K562 (cell line): Measurements from ENCODE around the gene IMPDH2.

Experiments
- EP300 ChIP-seq: IDR thresholded peaks from 2 replicates; pipeline ENCODE4 v1.6.1; 2012; ENCODE audit warnings: low read length, improper control_type of control experiment
- EZH2 ChIP-seq: IDR thresholded peaks from 2 replicates; pipeline ENCODE4 v1.6.1; 2012; ENCODE audit warnings: low read depth, mild to moderate bottlenecking, inconsistent platforms, low read length, borderline replicate concordance
- MAZ ChIP-seq, 2 experiments: fragments of 450-650 bp in 1 of 2; sonication (generic) in 1 of 2; formaldehyde crosslinking; IDR thresholded peaks in 1 of 2; conservative IDR thresholded peaks in 1 of 2; 2 replicates each; pipeline versions ENCODE4 v1.4.0 to v1.5.0; 2020; ENCODE audit warnings: mild to moderate bottlenecking in 1 of 2, missing genetic modification reagents in 1 of 2
- MXI1 ChIP-seq: IDR thresholded peaks from 2 replicates; pipeline ENCODE4 v1.6.1; 2011; ENCODE audit warnings: low read depth, mild to moderate bottlenecking, improper control_type of control experiment, low read length
- SMC3 ChIP-seq: conservative IDR thresholded peaks from 2 replicates; pipeline ENCODE4 v1.6.1; 2011; ENCODE audit warnings: low read depth, low read length, improper control_type of control experiment; ENCODE audit not compliant: insufficient read depth
- SRSF1 ChIP-seq: fragments of 200-400 bp; formaldehyde crosslinking; IDR thresholded peaks from 2 replicates; pipeline ENCODE4 v1.6.1; 2017; ENCODE audit warnings: mild to moderate bottlenecking, low read depth, low read length, moderate library complexity
- U2AF1 ChIP-seq: fragments of 200-400 bp; formaldehyde crosslinking; optimal IDR thresholded peaks from 2 replicates; pipeline ENCODE3; 2017; ENCODE audit warnings: mild to moderate bottlenecking, low read depth, low read length, moderate library complexity
- TF ChIP-seq, protein P1 (sequence below): fragments of 450-650 bp; formaldehyde crosslinking; IDR thresholded peaks from 2 replicates; pipeline ENCODE4 v1.4.0; 2020; ENCODE audit warnings: mild to moderate bottlenecking, moderate library complexity
- TF ChIP-seq, protein P2 (sequence below): fragments of 250-450 bp; sonication (Bioruptor Pico); IDR thresholded peaks from 2 replicates; pipeline ENCODE4 v1.8.0; 2021; ENCODE audit warnings: moderate library complexity, mild to moderate bottlenecking, inconsistent platforms
- TF ChIP-seq, protein P3 (sequence below): sonication (generic); formaldehyde crosslinking; IDR thresholded peaks from 2 replicates; pipeline ENCODE4 v1.8.0; 2023; ENCODE audit warnings: mild to moderate bottlenecking, missing genetic modification reagents
- TF ChIP-seq, protein P4 (sequence below), 3 experiments: IDR thresholded peaks in 2 of 3; conservative IDR thresholded peaks in 1 of 3; 2 replicates each; pipeline ENCODE4 v1.5.1; 2011 to 2012; ENCODE audit warnings: low read length in 3 of 3, mild to moderate bottlenecking in 3 of 3, control low read depth in 2 of 3, improper control_type of control experiment in 1 of 3, inconsistent platforms in 1 of 3, low read depth in 1 of 3, mixed read lengths in 1 of 3, moderate library complexity in 1 of 3; ENCODE audit not compliant: insufficient read depth in 2 of 3
- TF ChIP-seq, protein P5 (sequence below): sonication (generic); formaldehyde crosslinking; IDR thresholded peaks from 2 replicates; pipeline ENCODE4 v1.9.0; 2022; ENCODE audit warnings: mild to moderate bottlenecking, missing genetic modification reagents

DNA sequence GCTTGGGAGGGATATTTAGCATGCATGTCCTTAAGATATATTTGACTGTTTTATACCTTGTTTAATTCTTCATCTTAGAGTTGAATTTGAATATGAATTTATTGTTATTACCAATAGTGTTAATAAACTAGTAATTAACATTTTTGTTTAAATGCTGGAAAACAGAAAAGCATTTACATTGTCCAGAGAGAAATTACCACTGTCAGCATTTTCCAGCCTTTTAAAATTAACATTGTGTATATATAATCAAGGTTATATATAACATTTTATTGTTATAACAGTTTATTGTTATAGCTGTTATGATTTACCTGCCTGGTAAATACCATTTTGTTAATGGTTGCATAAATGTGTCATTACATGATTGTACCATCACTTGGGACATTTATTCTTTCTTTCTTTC lies 47.2 kb downstream of the IMPDH2 start:
- TF ChIP-seq, protein P1, sequence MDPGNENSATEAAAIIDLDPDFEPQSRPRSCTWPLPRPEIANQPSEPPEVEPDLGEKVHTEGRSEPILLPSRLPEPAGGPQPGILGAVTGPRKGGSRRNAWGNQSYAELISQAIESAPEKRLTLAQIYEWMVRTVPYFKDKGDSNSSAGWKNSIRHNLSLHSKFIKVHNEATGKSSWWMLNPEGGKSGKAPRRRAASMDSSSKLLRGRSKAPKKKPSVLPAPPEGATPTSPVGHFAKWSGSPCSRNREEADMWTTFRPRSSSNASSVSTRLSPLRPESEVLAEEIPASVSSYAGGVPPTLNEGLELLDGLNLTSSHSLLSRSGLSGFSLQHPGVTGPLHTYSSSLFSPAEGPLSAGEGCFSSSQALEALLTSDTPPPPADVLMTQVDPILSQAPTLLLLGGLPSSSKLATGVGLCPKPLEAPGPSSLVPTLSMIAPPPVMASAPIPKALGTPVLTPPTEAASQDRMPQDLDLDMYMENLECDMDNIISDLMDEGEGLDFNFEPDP (CRISPR knock-in tag) = no peak
- TF ChIP-seq SMC3 = no peak
- TF ChIP-seq, protein P2, sequence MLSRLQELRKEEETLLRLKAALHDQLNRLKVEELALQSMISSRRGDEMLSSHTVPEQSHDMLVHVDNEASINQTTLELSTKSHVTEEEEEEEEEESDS (CRISPR knock-in tag) = no peak
- TF ChIP-seq EZH2 = no peak
- TF ChIP-seq, protein P3, sequence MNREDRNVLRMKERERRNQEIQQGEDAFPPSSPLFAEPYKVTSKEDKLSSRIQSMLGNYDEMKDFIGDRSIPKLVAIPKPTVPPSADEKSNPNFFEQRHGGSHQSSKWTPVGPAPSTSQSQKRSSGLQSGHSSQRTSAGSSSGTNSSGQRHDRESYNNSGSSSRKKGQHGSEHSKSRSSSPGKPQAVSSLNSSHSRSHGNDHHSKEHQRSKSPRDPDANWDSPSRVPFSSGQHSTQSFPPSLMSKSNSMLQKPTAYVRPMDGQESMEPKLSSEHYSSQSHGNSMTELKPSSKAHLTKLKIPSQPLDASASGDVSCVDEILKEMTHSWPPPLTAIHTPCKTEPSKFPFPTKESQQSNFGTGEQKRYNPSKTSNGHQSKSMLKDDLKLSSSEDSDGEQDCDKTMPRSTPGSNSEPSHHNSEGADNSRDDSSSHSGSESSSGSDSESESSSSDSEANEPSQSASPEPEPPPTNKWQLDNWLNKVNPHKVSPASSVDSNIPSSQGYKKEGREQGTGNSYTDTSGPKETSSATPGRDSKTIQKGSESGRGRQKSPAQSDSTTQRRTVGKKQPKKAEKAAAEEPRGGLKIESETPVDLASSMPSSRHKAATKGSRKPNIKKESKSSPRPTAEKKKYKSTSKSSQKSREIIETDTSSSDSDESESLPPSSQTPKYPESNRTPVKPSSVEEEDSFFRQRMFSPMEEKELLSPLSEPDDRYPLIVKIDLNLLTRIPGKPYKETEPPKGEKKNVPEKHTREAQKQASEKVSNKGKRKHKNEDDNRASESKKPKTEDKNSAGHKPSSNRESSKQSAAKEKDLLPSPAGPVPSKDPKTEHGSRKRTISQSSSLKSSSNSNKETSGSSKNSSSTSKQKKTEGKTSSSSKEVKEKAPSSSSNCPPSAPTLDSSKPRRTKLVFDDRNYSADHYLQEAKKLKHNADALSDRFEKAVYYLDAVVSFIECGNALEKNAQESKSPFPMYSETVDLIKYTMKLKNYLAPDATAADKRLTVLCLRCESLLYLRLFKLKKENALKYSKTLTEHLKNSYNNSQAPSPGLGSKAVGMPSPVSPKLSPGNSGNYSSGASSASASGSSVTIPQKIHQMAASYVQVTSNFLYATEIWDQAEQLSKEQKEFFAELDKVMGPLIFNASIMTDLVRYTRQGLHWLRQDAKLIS (CRISPR knock-in tag) = no peak
- TF ChIP-seq U2AF1 = no peak
- TF ChIP-seq, protein P4, sequence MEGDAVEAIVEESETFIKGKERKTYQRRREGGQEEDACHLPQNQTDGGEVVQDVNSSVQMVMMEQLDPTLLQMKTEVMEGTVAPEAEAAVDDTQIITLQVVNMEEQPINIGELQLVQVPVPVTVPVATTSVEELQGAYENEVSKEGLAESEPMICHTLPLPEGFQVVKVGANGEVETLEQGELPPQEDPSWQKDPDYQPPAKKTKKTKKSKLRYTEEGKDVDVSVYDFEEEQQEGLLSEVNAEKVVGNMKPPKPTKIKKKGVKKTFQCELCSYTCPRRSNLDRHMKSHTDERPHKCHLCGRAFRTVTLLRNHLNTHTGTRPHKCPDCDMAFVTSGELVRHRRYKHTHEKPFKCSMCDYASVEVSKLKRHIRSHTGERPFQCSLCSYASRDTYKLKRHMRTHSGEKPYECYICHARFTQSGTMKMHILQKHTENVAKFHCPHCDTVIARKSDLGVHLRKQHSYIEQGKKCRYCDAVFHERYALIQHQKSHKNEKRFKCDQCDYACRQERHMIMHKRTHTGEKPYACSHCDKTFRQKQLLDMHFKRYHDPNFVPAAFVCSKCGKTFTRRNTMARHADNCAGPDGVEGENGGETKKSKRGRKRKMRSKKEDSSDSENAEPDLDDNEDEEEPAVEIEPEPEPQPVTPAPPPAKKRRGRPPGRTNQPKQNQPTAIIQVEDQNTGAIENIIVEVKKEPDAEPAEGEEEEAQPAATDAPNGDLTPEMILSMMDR (IDR thresholded peaks at IDR 0.05 in 2 of 3, conservative IDR thresholded peaks at IDR 0.05 in 1 of 3; ENCODE audit: insufficient read depth in 2 of 3, low read depth in 1 of 3, low read length in 3 of 3) = no peak
- TF ChIP-seq MXI1 = no peak
- TF ChIP-seq MAZ (CRISPR knock-in tag; conservative IDR thresholded peaks at IDR 0.05 in 1 of 2, IDR thresholded peaks at IDR 0.05 in 1 of 2) = no peak
- no peak for TF ChIP-seq EP300
- TF ChIP-seq, protein P5, sequence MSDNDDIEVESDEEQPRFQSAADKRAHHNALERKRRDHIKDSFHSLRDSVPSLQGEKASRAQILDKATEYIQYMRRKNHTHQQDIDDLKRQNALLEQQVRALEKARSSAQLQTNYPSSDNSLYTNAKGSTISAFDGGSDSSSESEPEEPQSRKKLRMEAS = no peak
- TF ChIP-seq SRSF1 = no peak
